Measurements from ENCODE around the gene RPS6KC1. TPM values are rescaled to one million over a fixed set of nuclear protein-coding genes. Genes with fewer than 3 reads are reported as not detected.

Gene RPS6KC1
- total and polyA plus RNA-seq, 2 donors (not counting 3 experiments of a cell fraction or from before 2014, with no cell fraction given) = 5.1 to 18.6 TPM

DNA sequence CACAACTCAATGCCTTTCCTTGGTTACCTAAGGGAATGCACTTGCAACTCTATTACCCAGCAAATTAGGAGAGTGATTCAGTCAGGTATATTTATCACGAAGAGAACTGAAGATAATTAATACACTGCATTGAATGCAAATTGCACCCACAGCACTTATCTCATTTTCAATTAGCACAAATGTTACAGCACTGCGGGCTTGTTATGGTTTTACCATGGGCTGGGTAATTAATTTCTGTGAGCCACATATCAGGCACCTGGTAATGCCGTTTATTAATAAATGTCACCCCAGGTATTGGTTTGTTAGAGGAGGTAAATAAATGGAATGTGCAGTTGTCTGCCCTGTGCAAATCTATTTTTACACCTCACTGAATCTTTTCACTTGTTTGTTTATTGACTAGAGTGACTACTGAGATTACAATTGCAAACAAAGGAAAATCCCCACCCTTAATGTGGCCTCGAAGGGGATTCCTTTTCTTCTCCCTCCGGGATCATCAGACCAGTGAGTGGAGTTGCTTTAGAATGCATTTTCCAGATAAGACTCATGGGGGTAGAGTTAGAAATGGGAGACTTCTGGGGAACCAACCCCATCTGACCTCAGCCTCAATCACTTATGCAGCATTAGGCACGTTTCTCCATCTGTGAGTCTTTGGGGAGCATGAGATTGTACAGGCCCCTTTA, 269.3 kb downstream of the RPS6KC1 start:
- H3K4me3 ChIP-seq (replicated peaks in 1 of 3; ENCODE audit: insufficient read depth in 1 of 3, low read depth in 1 of 3, low read length in 3 of 3) = no peak overlapping the region
- POLR2A ChIA-PET = no interaction called here
- no peaks in the 10 kb centered on the region for H3K27me3 ChIP-seq (ENCODE audit: control insufficient read depth in 2 of 2, insufficient read depth in 2 of 2, low read length in 2 of 2)
- H3K4me1 ChIP-seq (ENCODE audit: control insufficient read depth, extremely low read depth, insufficient read depth, low read length) = no peaks in the 10 kb centered on the region
- H3K79me2 ChIP-seq (ENCODE audit: control insufficient read depth, insufficient read depth, low read length) = no peaks in the 10 kb centered on the region
- no peaks in the 10 kb centered on the region for H3K9me3 ChIP-seq (replicated peaks; ENCODE audit: control insufficient read depth, insufficient read depth, low read length)
- no peaks in the 10 kb centered on the region for H4K20me1 ChIP-seq (replicated peaks; ENCODE audit: control insufficient read depth, extremely low read depth, insufficient read depth, low read length)
- H3K9ac ChIP-seq (replicated peaks; ENCODE audit: extremely low read depth, insufficient read depth, low read length) = no peak overlapping the region
- TF ChIP-seq JUN (IDR thresholded peaks at IDR 0.05; ENCODE audit: borderline replicate concordance, insufficient read depth, insufficient read length, low read depth) (no peak), POLR2A (IDR thresholded peaks at IDR 0.05; ENCODE audit: low read depth, low read length) (no peak), GATA2 (IDR thresholded peaks at IDR 0.05; ENCODE audit: insufficient read depth, insufficient read length, low read depth, low read length) (no peak), FOS (IDR thresholded peaks at IDR 0.05; ENCODE audit: borderline replicate concordance, insufficient read depth, low read length) (no peak), POLR2AphosphoS5 (IDR thresholded peaks at IDR 0.05; ENCODE audit: insufficient read depth, low read depth, low read length) (no peak)
- TF ChIP-seq, protein P1, sequence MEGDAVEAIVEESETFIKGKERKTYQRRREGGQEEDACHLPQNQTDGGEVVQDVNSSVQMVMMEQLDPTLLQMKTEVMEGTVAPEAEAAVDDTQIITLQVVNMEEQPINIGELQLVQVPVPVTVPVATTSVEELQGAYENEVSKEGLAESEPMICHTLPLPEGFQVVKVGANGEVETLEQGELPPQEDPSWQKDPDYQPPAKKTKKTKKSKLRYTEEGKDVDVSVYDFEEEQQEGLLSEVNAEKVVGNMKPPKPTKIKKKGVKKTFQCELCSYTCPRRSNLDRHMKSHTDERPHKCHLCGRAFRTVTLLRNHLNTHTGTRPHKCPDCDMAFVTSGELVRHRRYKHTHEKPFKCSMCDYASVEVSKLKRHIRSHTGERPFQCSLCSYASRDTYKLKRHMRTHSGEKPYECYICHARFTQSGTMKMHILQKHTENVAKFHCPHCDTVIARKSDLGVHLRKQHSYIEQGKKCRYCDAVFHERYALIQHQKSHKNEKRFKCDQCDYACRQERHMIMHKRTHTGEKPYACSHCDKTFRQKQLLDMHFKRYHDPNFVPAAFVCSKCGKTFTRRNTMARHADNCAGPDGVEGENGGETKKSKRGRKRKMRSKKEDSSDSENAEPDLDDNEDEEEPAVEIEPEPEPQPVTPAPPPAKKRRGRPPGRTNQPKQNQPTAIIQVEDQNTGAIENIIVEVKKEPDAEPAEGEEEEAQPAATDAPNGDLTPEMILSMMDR (IDR thresholded peaks at IDR 0.05; ENCODE audit: extremely low read depth in 1 of 2, insufficient read depth in 1 of 2, low read depth in 1 of 2, low read length in 2 of 2) = no peak
- no TSS peak for BruUV-seq (replicated peaks)
- H2AFZ ChIP-seq (ENCODE audit: low read depth, low read length) = no peak overlapping the region
- dilution Hi-C loops (cut with MboI; ENCODE audit: extremely low pct_ligation_motif_present, low sequenced_read_pairs) (no loop called here), intact Hi-C loops (cut with micrococcal nuclease) (no loop called here)
- no peak overlapping the region for H3K4me2 ChIP-seq (ENCODE audit: insufficient read depth, low read length)
- CTCF ChIA-PET = no interaction called here
- H3K27ac ChIP-seq (ENCODE audit: insufficient read depth, low read depth, low read length) = no peak overlapping the region
- no peaks in the 10 kb centered on the region for H3K9me1 ChIP-seq (replicated peaks; ENCODE audit: control insufficient read depth, extremely low read depth, insufficient read depth, low read length)
- no peak for DNase-seq (ENCODE audit: low read depth, low spot score)
- H3K36me3 ChIP-seq (ENCODE audit: control insufficient read depth in 2 of 2, extremely low read depth in 1 of 2, insufficient read depth in 2 of 2, low read length in 2 of 2) = no peaks in the 10 kb centered on the region
- no peak for FAIRE-seq

Other genes with a start within 250 kb of the RPS6KC1 start
- gene SPATA45, start 203.6 kb upstream of the RPS6KC1 start, total RNA-seq = not detected in 2 replicates
- not detected in 2 replicates for gene SPATA45, start 203.6 kb upstream of the RPS6KC1 start, polyA plus RNA-seq
- 11.9 and 12.0 TPM in 2 replicates for gene FLVCR1, start 193.0 kb upstream of the RPS6KC1 start, total RNA-seq
- 3.2 and 3.5 TPM in 2 replicates for gene FLVCR1, start 193.0 kb upstream of the RPS6KC1 start, polyA plus RNA-seq
- gene VASH2, start 100.7 kb upstream of the RPS6KC1 start, total RNA-seq = 1.4 and 2.9 TPM in 2 replicates
- 0.30 and 0.70 TPM in 2 replicates for gene VASH2, start 100.7 kb upstream of the RPS6KC1 start, polyA plus RNA-seq
- gene ANGEL2, start 35.4 kb upstream of the RPS6KC1 start, total RNA-seq = 31.6 and 39.1 TPM in 2 replicates
- gene ANGEL2, start 35.4 kb upstream of the RPS6KC1 start, polyA plus RNA-seq = 11.9 and 12.6 TPM in 2 replicates

All from endothelial cell of umbilical vein (primary cell).